Type B pancreatic cell (in vitro differentiated cells): ENCODE measurements around the gene APBA1. TPM values are rescaled to one million over a fixed set of nuclear protein-coding genes. Genes with fewer than 3 reads are reported as not detected.

Experiments
- DNase-seq: peaks from one replicate; pipeline ENCODE4 v3.0.0; 2021; ENCODE audit warnings: mixed read lengths; ENCODE audit not compliant: unreplicated experiment; ENCODE audit errors: extremely low spot score
- H3K27ac Mint-ChIP-seq: 2 replicates; pipeline ENCODE4 v1.8.0; 2021; ENCODE audit warnings: mild to moderate bottlenecking, mixed read lengths
- H3K27me3 Mint-ChIP-seq: 2 replicates; pipeline ENCODE4 v1.8.0; 2021; ENCODE audit warnings: mixed read lengths
- H3K36me3 Mint-ChIP-seq: 2 replicates; pipeline ENCODE4 v1.8.0; 2021; ENCODE audit warnings: mixed read lengths
- H3K4me1 Mint-ChIP-seq: one replicate; pipeline ENCODE4 v1.8.0; 2021; ENCODE audit warnings: mixed read lengths; ENCODE audit not compliant: unreplicated experiment
- H3K4me3 Mint-ChIP-seq: 2 replicates; pipeline ENCODE4 v1.8.0; 2021; ENCODE audit warnings: mild to moderate bottlenecking, mixed read lengths
- H3K9me3 Mint-ChIP-seq: 2 replicates; pipeline ENCODE4 v1.8.0; 2021; ENCODE audit warnings: mixed read lengths
- total RNA-seq: library from RNA; stranded (reverse); gene quantifications from 2 replicates; pipeline ENCODE4 v1.2.1, GENCODE V29; 2021; ENCODE audit warnings: low replicate concordance
- TF ChIP-seq, protein P1 (sequence below): fragments of 200-600 bp; sonication (generic); conservative IDR thresholded peaks from 2 replicates; pipeline ENCODE4 v1.5.0; 2021; ENCODE audit warnings: antibody characterized with exemption, mild to moderate bottlenecking

APBA1 gene
- total RNA-seq, 1 donor from 2014 or later = 6.3 TPM

- TF ChIP-seq, protein P1, sequence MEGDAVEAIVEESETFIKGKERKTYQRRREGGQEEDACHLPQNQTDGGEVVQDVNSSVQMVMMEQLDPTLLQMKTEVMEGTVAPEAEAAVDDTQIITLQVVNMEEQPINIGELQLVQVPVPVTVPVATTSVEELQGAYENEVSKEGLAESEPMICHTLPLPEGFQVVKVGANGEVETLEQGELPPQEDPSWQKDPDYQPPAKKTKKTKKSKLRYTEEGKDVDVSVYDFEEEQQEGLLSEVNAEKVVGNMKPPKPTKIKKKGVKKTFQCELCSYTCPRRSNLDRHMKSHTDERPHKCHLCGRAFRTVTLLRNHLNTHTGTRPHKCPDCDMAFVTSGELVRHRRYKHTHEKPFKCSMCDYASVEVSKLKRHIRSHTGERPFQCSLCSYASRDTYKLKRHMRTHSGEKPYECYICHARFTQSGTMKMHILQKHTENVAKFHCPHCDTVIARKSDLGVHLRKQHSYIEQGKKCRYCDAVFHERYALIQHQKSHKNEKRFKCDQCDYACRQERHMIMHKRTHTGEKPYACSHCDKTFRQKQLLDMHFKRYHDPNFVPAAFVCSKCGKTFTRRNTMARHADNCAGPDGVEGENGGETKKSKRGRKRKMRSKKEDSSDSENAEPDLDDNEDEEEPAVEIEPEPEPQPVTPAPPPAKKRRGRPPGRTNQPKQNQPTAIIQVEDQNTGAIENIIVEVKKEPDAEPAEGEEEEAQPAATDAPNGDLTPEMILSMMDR = no peak
- DNase-seq = no peak
- Mint-ChIP-seq H3K36me3 (no peaks in the 10 kb centered on the region), H3K9me3 (no peaks in the 10 kb centered on the region), H3K27ac (no peak overlapping the region), H3K4me3 (no peak overlapping the region), H3K27me3 (no peaks in the 10 kb centered on the region), H3K4me1 (no peaks in the 10 kb centered on the region)
These were observed 274.6 kb downstream of the APBA1 start for GRCh38 chr9:69397384-69398214.

DNA sequence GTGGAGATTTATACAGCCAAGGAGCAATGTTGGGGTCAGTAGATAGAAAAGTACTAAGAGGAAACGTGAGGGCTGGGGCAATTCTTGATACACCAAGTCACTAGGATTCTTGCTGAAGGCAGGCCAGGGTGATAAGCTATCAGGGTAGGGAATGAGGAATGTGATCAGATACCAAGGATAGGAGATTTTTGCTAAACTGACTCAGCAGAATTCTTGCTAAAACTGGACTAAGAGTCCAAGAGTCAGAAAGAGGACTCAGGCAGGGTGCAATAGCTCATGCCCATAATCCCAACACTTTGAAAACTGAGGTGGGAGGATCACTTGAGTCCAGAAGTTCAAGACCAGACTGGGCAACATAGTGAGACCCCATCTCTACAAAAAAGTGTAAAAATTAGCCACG is 275.4 kb downstream of the APBA1 start:
- Mint-ChIP-seq H3K27me3 (no peaks in the 10 kb centered on the region), H3K4me1 (no peaks in the 10 kb centered on the region), H3K9me3 (no peaks in the 10 kb centered on the region), H3K27ac (no peak overlapping the region), H3K36me3 (no peaks in the 10 kb centered on the region), H3K4me3 (no peak overlapping the region)
- DNase-seq = no peak
- TF ChIP-seq, protein P1 = no peak

DNA sequence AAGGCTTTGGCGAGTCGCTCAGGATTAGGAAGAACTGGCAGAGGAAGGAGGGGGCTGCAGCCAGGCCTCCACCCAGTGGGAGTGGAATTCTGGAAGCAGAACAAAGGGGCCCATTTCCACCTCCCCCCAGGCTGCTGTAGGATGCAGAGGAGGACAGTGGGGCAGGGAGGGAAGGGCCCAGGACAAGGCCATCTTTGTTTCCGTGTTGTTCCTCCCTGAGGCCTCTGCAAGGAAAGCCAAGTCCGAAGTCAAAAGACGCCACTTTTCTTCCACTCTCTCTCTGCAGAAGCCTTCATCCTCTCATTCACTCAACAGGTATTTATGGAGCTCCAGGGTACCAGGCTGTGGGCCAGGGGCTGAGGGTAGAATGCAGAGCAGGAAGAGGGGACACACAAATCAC is 276.5 kb downstream of the APBA1 start:
- no peak for DNase-seq
- H3K9me3 Mint-ChIP-seq = no peaks in the 10 kb centered on the region
- no peak overlapping the region for H3K27ac Mint-ChIP-seq
- no peaks in the 10 kb centered on the region for H3K36me3 Mint-ChIP-seq
- H3K4me1 Mint-ChIP-seq = no peaks in the 10 kb centered on the region
- no peaks in the 10 kb centered on the region for H3K27me3 Mint-ChIP-seq
- TF ChIP-seq, protein P1 = no peak
- H3K4me3 Mint-ChIP-seq = no peak overlapping the region

DNA sequence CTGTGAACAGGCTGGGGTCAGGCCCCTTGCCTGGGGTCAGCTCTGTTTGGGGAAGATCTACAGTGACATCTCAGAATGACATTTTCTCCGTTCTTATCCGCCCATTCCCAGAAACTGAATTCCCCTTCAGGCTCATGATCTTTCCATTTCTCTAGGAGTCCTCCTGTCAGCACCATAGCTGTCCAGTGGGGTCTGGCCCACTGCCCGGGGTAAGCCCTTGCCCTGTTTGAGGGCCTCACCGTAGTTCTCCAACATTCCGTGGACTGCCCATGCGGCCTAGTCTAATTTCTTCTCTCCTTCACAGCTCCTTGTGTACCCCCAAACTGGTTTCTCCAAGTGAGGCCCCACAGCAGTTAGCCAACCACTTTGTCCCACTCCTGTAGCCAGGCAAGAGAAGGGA is 278.7 kb downstream of the APBA1 start:
- Mint-ChIP-seq H3K4me1 (no peaks in the 10 kb centered on the region), H3K9me3 (no peaks in the 10 kb centered on the region), H3K27ac (no peak overlapping the region), H3K36me3 (no peaks in the 10 kb centered on the region), H3K27me3 (peaks cover 6% of the 10 kb centered on the region), H3K4me3 (no peak overlapping the region)
- TF ChIP-seq, protein P1 = no peak
- no peak for DNase-seq

- H3K4me1 Mint-ChIP-seq = no peaks in the 10 kb centered on the region
- TF ChIP-seq, protein P1 = no peak
- H3K36me3 Mint-ChIP-seq = no peaks in the 10 kb centered on the region
- H3K4me3 Mint-ChIP-seq = no peak overlapping the region
- no peak overlapping the region for H3K27ac Mint-ChIP-seq
- no peak for DNase-seq
- H3K27me3 Mint-ChIP-seq = peaks cover 9% of the 10 kb centered on the region
- no peaks in the 10 kb centered on the region for H3K9me3 Mint-ChIP-seq
These were observed 279.3 kb downstream of the APBA1 start for GRCh38 chr9:69392826-69393225.
